Measurements from ENCODE around the gene KIF1B.
"Not testable (repeated sequence)": the region's sequence is repeated elsewhere in the genome, so short reads cannot be mapped to it uniquely, and the experiment has no call there.

The KIF1B gene

GRCh38 chr1:10398278-10398733 is 187.9 kb downstream of the KIF1B start:
- no peak for DNase-seq

- peak; percentile 94 for DNase-seq
These were observed 188.5 kb downstream of the KIF1B start, which contains the start of gene PGD for GRCh38 chr1:10398734-10399443. TSS of gene PGD (plus strand) at chr1:10399064. CDS start at chr1:10399118, 54 bp downstream.

- no peak for DNase-seq
These were observed 189.1 kb downstream of the KIF1B start for GRCh38 chr1:10399444-10399941.

DNA sequence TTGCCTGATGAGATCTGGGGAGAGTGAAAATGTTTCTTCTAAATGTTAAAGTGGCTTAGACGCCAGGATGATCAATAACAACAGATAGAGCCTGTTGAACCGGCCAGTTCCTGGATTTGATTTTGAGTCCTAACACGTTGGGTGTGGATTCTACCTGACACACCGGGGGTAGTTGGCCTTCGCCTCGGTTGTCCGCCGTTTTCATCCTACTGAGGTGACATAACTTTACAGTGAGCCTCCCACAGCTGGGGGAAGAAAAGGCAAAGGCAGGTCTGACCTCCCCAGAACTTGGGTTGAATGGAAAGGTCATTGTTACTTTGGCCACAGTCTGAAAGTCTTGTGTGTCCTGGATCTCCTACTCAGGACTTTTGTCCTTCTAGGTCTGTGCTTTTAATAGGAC is 189.6 kb downstream of the KIF1B start:
- DNase-seq = no peak

DNA sequence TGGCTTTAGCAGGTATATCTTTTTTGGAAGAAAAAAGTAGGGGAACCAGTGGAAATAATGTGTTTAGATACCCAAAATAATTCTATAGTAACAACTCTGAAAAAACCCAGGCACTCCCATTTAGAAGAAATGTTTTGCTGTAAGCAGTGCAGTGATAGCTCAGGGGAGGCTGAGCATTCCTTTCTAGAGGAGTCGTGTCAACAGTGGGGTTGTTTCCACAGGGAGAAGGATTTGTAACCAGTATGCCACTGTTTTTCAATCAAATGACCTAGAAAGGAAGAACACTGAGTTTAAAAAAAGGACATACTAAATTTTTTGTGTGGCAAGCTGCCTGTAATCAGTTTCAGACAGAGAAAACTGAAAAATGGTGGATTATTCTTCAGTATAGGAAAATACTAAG is 190.9 kb downstream of the KIF1B start:
- no peak for DNase-seq

DNA sequence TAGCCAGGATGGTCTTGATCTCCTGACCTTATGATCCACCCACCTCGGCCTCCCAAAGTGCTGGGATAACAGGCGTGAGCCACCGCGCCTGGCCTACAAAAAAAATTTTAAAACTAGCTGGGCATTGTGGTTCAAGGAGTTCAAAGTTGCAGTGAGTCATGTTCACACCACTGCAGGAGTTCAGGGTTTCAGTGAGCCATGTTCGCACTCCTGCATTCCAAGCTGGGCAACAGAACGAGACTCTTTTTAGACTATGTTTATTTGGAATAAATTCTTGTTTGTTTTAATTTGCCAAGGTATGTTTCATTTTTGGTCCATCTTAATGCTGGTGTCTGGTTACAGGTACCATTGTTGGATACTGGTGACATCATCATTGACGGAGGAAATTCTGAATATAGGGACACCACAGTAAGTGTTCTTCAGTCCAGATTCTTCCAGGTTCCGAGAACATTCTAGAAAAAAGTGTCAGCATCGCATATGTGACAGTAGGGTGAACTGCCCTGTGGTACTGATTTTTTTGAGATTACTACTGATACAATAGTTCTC is 192.4 kb downstream of the KIF1B start:
- no peak for DNase-seq

DNA sequence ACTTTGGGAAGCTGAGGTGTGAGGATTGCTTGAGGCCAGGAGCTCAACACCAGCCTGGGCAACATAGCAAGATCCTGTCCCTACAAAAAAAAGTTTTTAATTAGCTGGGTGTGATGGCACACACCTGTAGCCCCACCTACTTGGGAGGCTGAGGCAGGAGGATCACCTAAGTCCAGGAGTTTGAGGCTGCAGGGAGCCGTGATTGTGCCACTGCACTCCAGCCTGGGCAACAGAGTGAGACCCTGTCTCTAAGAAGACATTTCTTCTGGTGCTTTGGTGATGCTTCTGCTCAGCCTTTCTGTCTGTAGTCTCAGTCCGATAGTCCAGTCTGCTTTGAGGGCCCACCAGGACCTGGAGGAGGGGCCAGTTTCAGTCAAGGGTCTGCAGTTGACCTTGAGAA is 196.8 kb downstream of the KIF1B start:
- no peak for DNase-seq

- no peak for DNase-seq
These were observed 205.0 kb downstream of the KIF1B start for GRCh38 chr1:10415211-10415930.

- DNase-seq = not testable (repeated sequence)
These were observed 205.6 kb downstream of the KIF1B start for GRCh38 chr1:10415967-10416366.

DNA sequence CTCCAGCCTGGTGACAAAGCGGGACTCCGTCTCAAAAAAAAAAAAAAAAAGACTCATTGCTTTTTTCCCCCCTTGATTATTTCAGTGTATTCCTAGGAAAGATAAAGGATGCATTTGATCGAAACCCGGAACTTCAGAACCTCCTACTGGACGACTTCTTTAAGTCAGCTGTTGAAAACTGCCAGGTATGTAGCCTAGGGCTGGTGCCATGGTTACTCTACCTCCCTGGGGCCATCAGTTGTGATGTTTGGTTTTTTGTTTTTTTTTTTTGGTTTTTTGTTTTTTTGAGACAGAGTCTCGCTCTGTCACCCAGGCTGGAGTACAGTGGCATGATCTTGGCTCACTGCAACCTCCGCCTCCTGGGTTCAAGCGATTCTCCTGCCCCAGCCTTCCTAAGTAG is 208.4 kb downstream of the KIF1B start:
- DNase-seq = not testable (repeated sequence)

DNA sequence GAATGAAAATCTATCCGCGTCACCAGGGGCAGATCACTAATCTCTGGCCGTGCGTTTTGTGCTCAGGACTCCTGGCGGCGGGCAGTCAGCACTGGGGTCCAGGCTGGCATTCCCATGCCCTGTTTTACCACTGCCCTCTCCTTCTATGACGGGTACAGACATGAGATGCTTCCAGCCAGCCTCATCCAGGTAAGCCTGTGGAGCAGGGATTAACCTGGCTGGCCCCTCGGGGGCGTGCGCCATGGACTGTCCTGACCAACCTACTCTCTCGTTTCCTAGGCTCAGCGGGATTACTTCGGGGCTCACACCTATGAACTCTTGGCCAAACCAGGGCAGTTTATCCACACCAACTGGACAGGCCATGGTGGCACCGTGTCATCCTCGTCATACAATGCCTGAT is 209.0 kb downstream of the KIF1B start:
- DNase-seq = no peak

GRCh38 chr1:10421637-10422036 is 211.3 kb downstream of the KIF1B start:
- no peak for DNase-seq

GRCh38 chr1:10424034-10424433 is 213.7 kb downstream of the KIF1B start:
- no peak for DNase-seq

- no peak for DNase-seq
These were observed 214.3 kb downstream of the KIF1B start for GRCh38 chr1:10424651-10425050.

GRCh38 chr1:10425826-10426534 is 215.6 kb downstream of the KIF1B start:
- not testable (repeated sequence) for DNase-seq

DNA sequence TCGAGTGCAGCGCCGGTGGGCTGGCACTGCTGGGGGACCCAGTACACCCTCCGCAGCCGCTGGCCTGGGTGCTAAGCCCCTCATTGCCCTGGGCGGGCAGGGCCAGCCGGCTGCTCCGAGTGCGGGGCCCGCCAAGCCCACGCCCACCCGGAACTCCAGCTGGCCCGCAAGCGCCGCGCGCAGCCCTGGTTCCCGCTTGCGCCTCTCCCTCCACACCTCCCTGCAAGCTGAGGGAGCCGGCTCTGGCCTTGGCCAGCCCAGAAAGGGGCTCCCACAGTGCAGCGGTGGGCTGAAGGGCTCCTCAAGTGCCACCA is 216.1 kb downstream of the KIF1B start:
- not testable (repeated sequence) for DNase-seq

DNA sequence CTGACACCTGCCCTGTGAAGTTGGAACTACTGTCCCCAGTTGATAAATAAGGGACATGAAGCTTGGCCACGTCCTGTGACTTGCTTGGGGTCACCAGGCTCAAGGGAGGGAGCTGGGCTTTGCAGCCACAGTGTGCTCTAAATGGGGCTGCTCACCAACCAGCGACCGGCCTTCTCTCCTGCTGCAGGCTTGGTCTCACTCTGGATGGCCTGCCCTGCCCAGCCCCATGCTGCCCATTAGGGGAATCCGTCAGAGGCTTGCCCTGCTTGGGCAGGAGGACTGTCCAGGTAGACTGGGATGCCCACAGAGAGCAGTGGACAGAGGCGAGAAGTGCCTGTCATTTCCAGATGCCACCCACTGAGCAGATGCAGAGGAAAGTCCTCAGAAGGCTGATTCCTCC is 218.6 kb downstream of the KIF1B start:
- no peak for DNase-seq

- no peak for DNase-seq
These were observed 219.5 kb downstream of the KIF1B start for GRCh38 chr1:10429868-10430215.

DNA sequence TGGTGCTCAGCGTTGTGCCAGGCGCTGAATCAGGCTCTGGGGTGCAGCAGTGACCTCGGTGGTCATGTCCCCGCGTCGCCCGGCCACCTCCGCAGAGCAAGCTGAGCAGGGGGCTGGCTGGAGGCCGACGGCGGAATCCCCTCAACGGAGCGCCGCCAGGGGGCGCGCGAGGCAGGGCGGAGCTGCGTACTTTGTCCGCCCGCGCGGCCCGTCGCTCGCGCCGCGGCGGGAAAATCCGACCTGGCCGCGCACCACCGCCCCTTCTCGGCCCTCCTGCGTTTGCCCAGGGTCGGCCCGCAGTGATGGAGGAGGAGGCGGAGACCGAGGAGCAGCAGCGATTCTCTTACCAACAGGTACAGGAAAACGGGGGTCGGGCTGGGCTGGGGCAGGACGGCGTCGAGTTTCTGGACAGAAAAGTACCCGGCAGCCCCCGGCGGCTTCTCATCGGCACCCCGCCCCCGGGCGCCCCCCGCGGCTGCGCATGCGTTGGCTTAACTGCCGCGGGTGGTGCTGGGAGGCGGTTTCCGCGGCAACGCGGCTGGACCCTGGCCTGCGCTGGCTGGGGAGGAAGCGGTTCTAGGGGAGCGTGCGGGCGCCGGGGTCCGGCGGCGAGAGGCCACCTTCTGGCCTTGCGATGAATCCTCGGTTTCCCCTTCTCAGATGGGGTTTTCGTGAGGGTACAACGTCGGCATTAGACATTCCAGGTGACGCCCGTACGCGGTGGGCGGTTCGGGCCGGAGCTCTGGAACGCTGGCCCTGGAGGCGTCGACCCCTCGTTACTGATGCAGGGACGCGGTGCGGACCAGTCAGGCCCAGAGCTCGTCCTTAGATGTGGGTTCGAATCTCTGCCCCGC is 220.1 kb downstream of the KIF1B start, which contains the start of gene CENPS:
CENPS (plus strand) TSS at position 218 of the 854 bp plus-strand sequence; CDS start at position 303, 85 bp downstream.
- peak; percentile 90 for DNase-seq

Data from central memory CD4-positive, alpha-beta T cell (primary cell).